Activated CD4-positive, alpha-beta T cell treated with anti-CD3 and anti-CD28 coated beads, Interleukin-2, amount 10 ng/mL, durations not matched to agents 7 days and 5 days (primary cell): ENCODE results near the gene ZNF618. TPM values are rescaled to one million over a fixed set of nuclear protein-coding genes. Genes with fewer than 3 reads are reported as not detected.
"Not testable (repeated sequence)": the region's sequence is repeated elsewhere in the genome, so short reads cannot be mapped to it uniquely, and the experiment has no call there.

ENCODE experiments used
- CTCF ChIA-PET: fragments of 350-600 bp; sonication (Branson Sonifier 250); formaldehyde crosslinking; loops from one replicate; lab custom pipeline; 2021; ENCODE audit warnings: antibody characterized with exemption; lab: Charles Lee
- POLR2A ChIA-PET: fragments of 350-600 bp; sonication (Branson Sonifier 250); formaldehyde crosslinking; loops from one replicate; lab custom pipeline; 2021; ENCODE audit warnings: antibody characterized with exemption; lab: Charles Lee
- DNase-seq: peaks from one replicate; pipeline ENCODE4 v3.0.0-alpha.2; 2020
- H3K27ac Mint-ChIP-seq: one replicate; pipeline ENCODE4 v1.8.0; 2021; ENCODE audit warnings: mild to moderate bottlenecking, moderate library complexity, mixed read lengths
- H3K27me3 Mint-ChIP-seq: one replicate; pipeline ENCODE4 v1.8.0; 2021; ENCODE audit warnings: mixed read lengths
- H3K36me3 Mint-ChIP-seq: one replicate; pipeline ENCODE4 v1.8.0; 2021; ENCODE audit warnings: low read depth, mixed read lengths
- H3K4me1 Mint-ChIP-seq: one replicate; pipeline ENCODE4 v1.8.0; 2021; ENCODE audit warnings: mixed read lengths
- H3K4me3 Mint-ChIP-seq: one replicate; pipeline ENCODE4 v1.8.0; 2021; ENCODE audit warnings: mild to moderate bottlenecking, moderate library complexity, mixed read lengths
- H3K9me3 Mint-ChIP-seq: one replicate; pipeline ENCODE4 v1.8.0; 2021; ENCODE audit warnings: mixed read lengths
- total RNA-seq, 2 experiments: library from RNA; stranded (reverse); gene quantifications; one replicate each; pipeline ENCODE4 v1.2.3, GENCODE V29; 2021

The ZNF618 gene
- total RNA-seq, 2 experiments from 2014 or later = 0.21 to 0.27 TPM

DNA sequence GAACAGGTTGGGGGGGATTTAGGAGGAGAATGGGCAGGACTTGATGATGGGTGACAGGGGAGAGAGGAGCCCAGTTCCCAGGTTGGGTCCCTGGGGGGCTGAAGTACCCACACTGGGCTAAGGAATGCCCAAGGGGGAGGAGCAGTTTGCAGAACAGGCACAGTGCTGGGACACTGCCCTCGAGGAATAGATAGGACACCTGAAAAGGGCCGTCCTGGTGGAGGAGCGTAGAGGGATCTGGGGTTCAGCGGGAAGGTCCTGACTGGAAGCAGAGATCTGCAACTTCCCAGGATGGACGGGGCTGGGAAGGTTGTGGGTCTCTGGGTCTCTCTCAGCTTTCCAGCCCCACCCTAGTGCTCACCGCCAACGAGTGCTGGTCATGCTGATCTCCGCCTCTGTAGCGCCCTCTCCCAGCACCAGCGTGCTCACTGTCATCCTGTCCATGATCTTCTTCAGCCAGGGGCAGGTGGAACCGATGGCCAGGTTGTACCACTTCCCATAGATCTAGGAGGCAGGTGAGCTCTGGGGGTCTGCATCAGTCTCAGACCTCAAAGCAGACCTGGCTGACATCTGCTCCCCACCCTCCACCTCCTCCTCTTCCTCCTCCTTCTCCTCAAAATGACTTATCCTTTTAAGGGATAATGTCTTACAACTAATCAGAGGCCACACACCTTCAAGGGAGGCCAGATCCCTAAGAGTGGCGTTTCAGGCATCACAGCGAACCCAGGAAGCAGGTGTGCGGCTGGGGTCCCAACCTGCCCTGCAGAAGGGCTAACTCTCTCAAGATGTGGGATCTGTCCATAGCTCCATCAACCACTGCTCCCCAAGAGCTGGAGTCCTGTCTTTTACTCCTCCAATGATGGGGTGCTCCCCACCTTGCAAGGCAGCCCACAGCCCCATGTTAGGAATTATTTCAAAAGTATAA lies 200.4 kb downstream of the ZNF618 start:
- Mint-ChIP-seq H3K27me3 (peaks cover 5% of the 10 kb centered on the region), H3K4me1 (no peaks in the 10 kb centered on the region), H3K9me3 (no peaks in the 10 kb centered on the region), H3K36me3 (no peaks in the 10 kb centered on the region), H3K4me3 (no peak overlapping the region), H3K27ac (no peak overlapping the region)
- DNase-seq = no peak
- CTCF ChIA-PET = interaction anchor here (0.6 kb wide), 1 partner anchor 432 kb away, joined by 6 read pairs; no protein-coding TSS in a partner anchor
- POLR2A ChIA-PET = no interaction called here

DNA sequence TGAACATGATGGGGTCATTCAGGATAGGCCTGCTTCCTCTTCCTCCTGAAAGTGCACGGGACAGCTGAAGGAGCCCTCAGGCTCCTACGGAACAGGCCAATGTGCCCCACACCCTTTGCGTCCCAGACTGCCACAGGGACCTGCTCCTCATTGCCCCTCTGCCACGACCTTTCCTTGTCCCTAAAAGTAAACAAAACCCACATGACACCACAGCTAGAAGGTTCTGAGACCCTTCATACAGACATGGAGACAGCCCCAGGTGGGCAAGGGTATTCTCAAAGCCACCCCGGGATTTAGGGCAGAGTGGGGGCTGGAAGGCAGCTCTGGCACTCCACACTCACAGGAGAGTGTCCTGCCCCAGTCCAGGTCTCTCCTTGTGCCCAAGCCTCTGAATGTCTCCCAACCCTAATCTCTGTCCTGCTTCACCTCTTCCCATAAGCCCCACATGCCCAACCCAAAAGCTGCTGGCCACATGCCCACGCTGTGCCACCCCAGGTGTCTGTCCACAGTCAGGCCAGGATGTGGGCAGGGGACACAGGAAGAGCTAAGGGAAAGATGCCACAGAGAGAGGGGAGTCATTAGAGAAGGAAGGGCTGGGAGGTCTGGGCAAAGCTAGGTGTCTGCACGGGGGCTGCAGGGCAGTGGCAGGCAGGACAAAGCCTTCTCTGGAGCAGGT lies 201.2 kb downstream of the ZNF618 start:
- H3K36me3 Mint-ChIP-seq = no peaks in the 10 kb centered on the region
- H3K4me1 Mint-ChIP-seq = no peaks in the 10 kb centered on the region
- H3K27me3 Mint-ChIP-seq = peaks cover 5% of the 10 kb centered on the region
- no peaks in the 10 kb centered on the region for H3K9me3 Mint-ChIP-seq
- ChIA-PET POLR2A (no interaction called here), CTCF (interaction anchor here (1.2 kb wide), 1 partner anchor 46 kb away, joined by 3 read pairs; no protein-coding TSS in a partner anchor)
- no peak overlapping the region for H3K4me3 Mint-ChIP-seq
- no peak for DNase-seq
- H3K27ac Mint-ChIP-seq = no peak overlapping the region

DNA sequence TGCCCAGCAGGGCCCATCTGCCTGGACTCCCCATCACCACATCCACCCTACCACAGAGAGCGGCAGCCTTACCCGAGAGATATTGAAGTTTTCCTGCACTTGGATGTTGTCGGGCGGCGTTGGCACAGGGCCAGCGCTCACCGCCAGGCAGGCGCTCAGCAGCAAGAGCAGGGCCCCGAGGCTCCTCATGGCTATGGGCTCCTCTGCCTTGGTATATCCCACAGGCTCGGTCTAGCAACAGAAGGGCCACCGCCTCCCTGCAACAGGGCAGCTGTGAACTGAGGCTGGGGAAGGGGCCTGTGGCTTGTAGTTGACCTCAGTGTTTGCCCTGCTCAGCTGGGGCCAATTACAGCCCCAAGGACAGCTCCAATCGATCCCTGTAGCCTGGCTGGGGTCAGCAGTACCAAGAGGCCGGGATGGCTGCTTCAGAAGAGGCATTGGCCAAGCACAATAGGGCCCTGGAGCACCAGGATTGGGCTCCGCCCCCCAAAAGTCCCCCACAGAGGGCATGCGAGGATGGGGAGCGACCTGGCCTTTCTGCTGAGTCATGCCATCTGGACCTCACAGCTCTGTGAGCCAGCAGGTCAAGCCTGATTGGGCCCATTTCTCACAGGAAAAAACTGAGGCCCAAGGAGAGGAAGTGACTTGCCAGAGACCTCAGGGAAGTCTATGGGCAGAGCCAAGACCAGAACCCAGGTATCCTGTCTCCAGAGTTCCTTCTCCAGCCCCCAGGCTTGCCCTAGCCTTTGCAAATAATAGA lies 202.1 kb downstream of the ZNF618 start, which contains the start of gene AMBP:
Gene AMBP, minus strand, starts transcription at position 280 of the 760 bp plus-strand sequence. Its CDS starts 91 bp downstream, at position 189.
- Mint-ChIP-seq H3K4me1 (peaks cover 1% of the 10 kb centered on the region), H3K9me3 (no peaks in the 10 kb centered on the region), H3K27me3 (peaks cover 5% of the 10 kb centered on the region), H3K36me3 (no peaks in the 10 kb centered on the region), H3K27ac (no peak within 1 kb of the TSS), H3K4me3 (no peak within 1 kb of the TSS)
- DNase-seq = no peak
- CTCF ChIA-PET = interaction anchor here (0.9 to 1.2 kb wide), 5 partner anchors 8 to 83 kb away, joined by 3 read pairs; no protein-coding TSS in a partner anchor
- POLR2A ChIA-PET = no interaction called here

DNA sequence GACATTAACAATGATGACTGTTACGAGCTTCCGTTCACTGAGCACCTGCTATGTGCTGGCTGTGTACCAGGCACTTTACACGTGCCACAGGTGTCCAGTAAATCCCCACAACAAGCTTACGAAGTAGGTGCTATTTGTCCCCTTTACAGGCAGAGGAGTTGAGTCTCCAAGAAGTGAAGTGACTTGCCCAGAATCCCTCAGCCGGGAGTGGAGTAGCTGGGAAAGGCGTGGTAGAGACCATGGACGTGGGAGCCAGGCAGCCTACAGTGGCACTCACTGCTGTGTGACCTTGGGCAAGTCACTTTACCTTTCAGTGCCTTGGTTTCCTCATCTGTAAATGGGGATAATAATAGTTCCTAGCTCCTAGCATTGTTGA lies 202.7 kb downstream of the ZNF618 start:
- Mint-ChIP-seq H3K27me3 (peaks cover 5% of the 10 kb centered on the region), H3K4me3 (no peak overlapping the region), H3K36me3 (no peaks in the 10 kb centered on the region), H3K4me1 (peaks cover 1% of the 10 kb centered on the region), H3K27ac (no peak overlapping the region), H3K9me3 (no peaks in the 10 kb centered on the region)
- POLR2A ChIA-PET = no interaction called here
- CTCF ChIA-PET = interaction anchor here (0.9 to 1.2 kb wide), 5 partner anchors 8 to 84 kb away, joined by 3 read pairs; no protein-coding TSS in a partner anchor
- no peak for DNase-seq

DNA sequence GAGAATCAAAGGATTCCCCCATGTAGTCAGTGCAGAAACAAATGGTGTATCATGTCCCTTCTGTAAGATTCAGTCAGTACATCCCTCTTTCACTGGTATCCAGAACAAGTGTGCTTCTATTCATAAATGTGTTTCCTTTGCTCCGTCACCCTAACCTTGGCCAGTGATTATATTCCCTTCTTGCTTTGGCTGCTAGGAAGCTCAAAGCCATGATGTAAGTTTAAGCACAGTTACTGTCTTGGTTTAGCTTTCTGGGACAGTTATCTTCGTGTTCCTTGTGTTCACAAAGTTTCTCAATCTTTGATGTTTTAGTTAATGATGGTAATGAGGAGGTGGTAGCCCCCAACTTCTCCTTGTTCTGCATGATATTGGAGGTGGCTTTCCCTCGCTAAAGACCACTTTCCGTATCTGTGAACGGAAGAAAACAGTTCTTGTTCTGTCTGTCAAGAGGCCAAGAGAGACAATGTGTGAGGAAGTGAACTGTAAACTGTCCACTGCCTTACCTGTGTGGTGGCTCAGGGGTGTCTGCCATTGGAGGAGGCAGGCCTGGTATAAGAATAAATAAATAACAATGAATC lies 204.2 kb downstream of the ZNF618 start:
- peaks cover 1% of the 10 kb centered on the region for H3K4me1 Mint-ChIP-seq
- no peaks in the 10 kb centered on the region for H3K36me3 Mint-ChIP-seq
- H3K27ac Mint-ChIP-seq = no peak overlapping the region
- CTCF ChIA-PET = interaction anchor here (1.3 to 1.5 kb wide), 2 partner anchors 102 to 210 kb away, joined by 3 to 6 read pairs; no protein-coding TSS in a partner anchor
- no peak overlapping the region for H3K4me3 Mint-ChIP-seq
- no peaks in the 10 kb centered on the region for H3K9me3 Mint-ChIP-seq
- POLR2A ChIA-PET = no interaction called here
- no peak for DNase-seq
- H3K27me3 Mint-ChIP-seq = peaks cover 2% of the 10 kb centered on the region

DNA sequence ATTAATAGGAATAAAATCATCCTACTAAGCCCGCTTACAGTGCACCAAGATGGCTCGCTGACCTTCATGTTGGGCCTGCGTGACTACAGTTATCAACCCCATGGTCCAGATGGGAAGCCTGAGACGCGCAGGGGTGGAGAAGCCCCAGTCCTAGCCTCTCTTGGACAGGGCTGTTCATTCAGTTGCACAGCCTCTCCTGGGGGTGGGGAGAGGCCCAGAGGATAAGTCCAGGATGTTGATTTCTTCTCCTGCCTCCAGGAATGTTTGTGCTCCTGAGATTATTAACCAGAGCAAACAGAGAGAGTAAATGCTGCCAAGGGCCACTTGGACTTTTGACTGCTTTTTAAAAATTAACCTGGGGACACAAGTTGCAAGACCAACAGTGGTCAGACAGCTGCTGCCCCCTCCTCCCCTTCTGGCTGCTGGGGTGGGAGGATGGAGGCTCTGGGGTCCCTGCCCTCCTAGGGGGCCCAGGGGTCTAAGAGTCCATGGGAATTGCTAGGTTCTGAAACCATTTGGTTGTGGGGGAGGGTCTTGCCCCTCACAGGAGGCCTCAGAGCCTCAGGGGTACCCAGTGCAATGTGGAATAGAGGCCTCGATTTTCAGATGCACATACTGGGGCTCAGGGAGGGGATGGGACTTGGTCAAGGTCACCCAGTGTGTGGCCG lies 204.8 kb downstream of the ZNF618 start:
- no peaks in the 10 kb centered on the region for H3K36me3 Mint-ChIP-seq
- ChIA-PET POLR2A (no interaction called here), CTCF (interaction anchor here (1.5 to 2.5 kb wide), 2 partner anchors 9 to 210 kb away, joined by 6 to 10 read pairs; no protein-coding TSS in a partner anchor)
- DNase-seq = no peak
- H3K27me3 Mint-ChIP-seq = peaks cover 2% of the 10 kb centered on the region
- no peaks in the 10 kb centered on the region for H3K9me3 Mint-ChIP-seq
- peaks cover 1% of the 10 kb centered on the region for H3K4me1 Mint-ChIP-seq
- H3K27ac Mint-ChIP-seq = no peak overlapping the region
- H3K4me3 Mint-ChIP-seq = no peak overlapping the region

DNA sequence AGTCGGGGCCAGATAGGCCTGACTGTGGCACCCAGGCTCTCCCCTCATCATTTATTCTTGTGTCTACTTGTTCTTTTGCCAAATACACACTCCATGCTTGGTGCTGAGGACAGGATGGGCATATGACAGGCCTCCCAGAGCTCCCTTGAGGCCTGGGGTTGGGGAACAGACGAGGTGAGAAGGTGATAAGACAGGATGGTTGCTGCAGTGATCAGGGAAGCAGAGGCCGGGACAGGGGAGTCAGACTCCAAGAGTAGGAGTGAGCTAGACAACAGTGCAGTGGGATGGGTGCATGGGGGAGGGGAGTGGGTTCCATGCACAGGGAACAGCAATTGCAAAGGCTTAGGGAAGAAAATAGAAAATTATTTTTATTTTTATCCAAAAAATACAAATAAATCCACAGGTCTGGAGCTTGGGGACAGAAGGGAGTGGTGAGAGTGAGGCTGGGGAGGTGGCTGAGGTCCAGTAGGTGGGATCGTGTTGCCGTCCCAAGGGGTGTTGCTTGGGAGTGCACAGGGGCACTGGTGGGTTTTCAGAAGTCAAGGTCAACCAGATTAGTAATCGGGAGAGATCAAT lies 205.4 kb downstream of the ZNF618 start:
- no peak for DNase-seq
- Mint-ChIP-seq H3K27ac (no peak overlapping the region), H3K27me3 (peaks cover under 1% of the 10 kb centered on the region), H3K36me3 (no peaks in the 10 kb centered on the region), H3K9me3 (no peaks in the 10 kb centered on the region), H3K4me3 (no peak overlapping the region), H3K4me1 (peaks cover 1% of the 10 kb centered on the region)
- CTCF ChIA-PET = interaction anchor here (1.5 to 2.5 kb wide), 4 partner anchors 10 to 209 kb away, joined by 6 to 13 read pairs (median 10); no protein-coding TSS in a partner anchor
- POLR2A ChIA-PET = no interaction called here

DNA sequence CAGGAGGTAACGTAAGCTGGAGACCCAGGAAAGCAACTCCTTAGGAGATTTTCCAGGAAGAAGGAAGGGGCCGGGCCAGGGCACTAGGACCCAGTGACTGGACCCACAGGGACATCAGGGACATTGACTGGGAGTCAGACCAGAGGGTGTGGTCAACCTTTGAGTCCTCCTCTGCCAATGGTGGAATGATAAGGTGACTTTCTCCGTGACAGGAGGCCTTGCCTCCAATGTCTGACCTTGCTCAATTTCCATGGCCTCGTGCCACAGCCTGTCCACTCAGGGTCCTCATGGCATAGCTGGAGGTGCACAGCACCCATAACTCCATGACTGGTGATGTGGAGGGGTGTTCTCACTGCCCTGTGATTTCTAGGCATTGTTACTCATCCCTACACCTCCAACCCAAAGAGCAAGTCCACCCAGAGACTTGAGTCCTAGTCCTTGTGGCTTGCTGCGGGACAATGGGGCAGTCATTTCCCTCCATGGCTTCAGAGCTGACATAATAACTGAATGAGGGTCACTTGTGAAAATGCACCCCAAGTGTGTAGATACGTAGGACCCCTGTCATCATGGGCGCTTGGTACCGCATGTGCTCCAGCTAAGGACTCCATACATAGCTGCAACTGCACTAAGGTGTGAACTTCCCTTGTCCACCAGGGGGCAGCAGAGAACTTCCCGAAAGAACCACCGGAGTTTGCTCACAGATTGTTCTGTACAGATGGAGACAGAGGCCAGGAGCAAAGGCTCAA lies 206.1 kb downstream of the ZNF618 start:
- Mint-ChIP-seq H3K4me3 (no peak overlapping the region), H3K27me3 (no peaks in the 10 kb centered on the region), H3K9me3 (no peaks in the 10 kb centered on the region), H3K36me3 (no peaks in the 10 kb centered on the region), H3K4me1 (peaks cover 1% of the 10 kb centered on the region), H3K27ac (no peak overlapping the region)
- peak; percentile 88 for DNase-seq
- POLR2A ChIA-PET = no interaction called here
- CTCF ChIA-PET = interaction anchor here (0.7 to 2.5 kb wide), 9 partner anchors 9 to 209 kb away, joined by 3 to 13 read pairs (median 3); no protein-coding TSS in a partner anchor

DNA sequence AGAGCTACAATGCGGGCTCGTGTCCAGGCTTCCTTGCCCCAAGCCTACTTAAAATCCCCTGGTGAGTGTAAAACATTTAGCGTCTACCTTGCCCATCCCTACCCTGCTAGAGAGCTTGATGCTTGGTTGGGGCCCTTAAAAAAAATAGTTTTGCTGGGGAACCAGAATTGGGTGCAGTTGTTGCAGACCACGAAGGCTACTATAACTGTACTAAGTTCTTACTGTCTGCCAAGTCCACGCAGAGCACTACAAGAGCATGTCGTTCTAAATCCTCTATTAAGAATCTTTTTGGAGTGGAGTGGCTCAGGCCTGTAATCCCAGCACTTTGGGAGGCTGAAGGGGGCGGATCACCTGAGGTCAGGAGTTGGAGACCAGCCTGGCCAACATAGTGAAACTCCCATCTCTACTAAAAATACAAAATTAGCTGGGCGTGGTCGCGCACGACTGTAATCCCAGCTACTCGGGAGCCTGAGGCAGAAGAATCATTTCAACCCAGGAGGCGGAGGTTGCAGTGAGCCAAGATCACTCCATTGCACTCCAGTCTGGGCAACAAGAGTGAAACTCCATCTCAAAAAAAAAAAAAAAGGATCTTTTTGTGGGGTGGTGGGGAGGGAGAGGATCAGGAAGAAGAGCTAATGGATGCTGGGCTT lies 206.8 kb downstream of the ZNF618 start:
- H3K27ac Mint-ChIP-seq, H3K4me1 Mint-ChIP-seq, H3K4me3 Mint-ChIP-seq, H3K27me3 Mint-ChIP-seq, H3K9me3 Mint-ChIP-seq, DNase-seq, H3K36me3 Mint-ChIP-seq, POLR2A ChIA-PET: not testable (repeated sequence)
- CTCF ChIA-PET = interaction anchor here (0.6 to 2.5 kb wide), 11 partner anchors 9 to 566 kb away, joined by 3 to 13 read pairs (median 4); no protein-coding TSS in a partner anchor

DNA sequence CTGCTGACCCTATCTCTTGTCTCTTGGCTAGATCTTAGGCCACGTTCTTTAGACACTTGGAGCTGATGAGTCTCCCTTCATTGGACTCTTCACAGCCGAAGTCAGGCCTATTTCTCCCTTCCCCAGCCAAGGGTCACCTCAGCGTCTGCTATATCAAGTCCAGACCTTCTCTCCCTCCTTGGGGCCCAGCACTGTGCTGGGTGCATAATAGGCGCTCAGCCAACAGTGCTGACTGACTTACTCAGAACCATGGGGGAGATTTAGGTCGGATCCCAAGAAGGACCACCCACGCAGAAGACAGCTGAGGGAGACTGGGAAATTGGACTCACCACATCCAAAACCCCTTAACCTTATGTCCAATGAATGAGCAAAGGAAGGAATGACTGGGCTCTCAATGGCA lies 207.6 kb downstream of the ZNF618 start:
- CTCF ChIA-PET = interaction anchor here (0.6 to 1.2 kb wide), 4 partner anchors 107 to 603 kb away, joined by 3 to 4 read pairs (median 4); no protein-coding TSS in a partner anchor
- Mint-ChIP-seq H3K27me3 (no peaks in the 10 kb centered on the region), H3K9me3 (no peaks in the 10 kb centered on the region), H3K4me3 (no peak overlapping the region), H3K4me1 (peaks cover 1% of the 10 kb centered on the region), H3K36me3 (no peaks in the 10 kb centered on the region), H3K27ac (no peak overlapping the region)
- POLR2A ChIA-PET = no interaction called here
- no peak for DNase-seq
